K562 (cell line): Measurements from ENCODE around the gene PPOX. TPM values are rescaled to one million over a fixed set of nuclear protein-coding genes. Genes with fewer than 3 reads are reported as not detected.

Source experiments
- ARID1B ChIP-seq: fragments of 450-650 bp; IDR thresholded peaks from 2 replicates; pipeline ENCODE4 v1.6.1; 2016; ENCODE audit warnings: antibody characterized with exemption, mild to moderate bottlenecking, inconsistent platforms
- IFI16 ChIP-seq: fragments of 250-450 bp; sonication (Bioruptor Pico); IDR thresholded peaks from 2 replicates; pipeline ENCODE4 v2.1.2; 2022; ENCODE audit warnings: mild to moderate bottlenecking, inconsistent platforms
- LCOR ChIP-seq: sonication (generic); formaldehyde crosslinking; IDR thresholded peaks from 2 replicates; pipeline ENCODE4 v1.8.0; 2022; ENCODE audit warnings: mild to moderate bottlenecking, missing genetic modification reagents
- MLLT1 ChIP-seq, 2 experiments: fragments of 450-650 bp; IDR thresholded peaks; 2 replicates each; pipeline ENCODE4 v1.6.1; 2016
- NR2C2 ChIP-seq, 2 experiments: fragments of 200-800 bp in 1 of 2; sonication (Bioruptor generic) in 1 of 2; sonication (generic) in 1 of 2; formaldehyde crosslinking in 1 of 2; IDR thresholded peaks; 2 replicates each; pipeline versions ENCODE4 v1.6.1 to v1.8.0; 2016 to 2022; ENCODE audit warnings: mild to moderate bottlenecking in 1 of 2, missing compliant biosample characterization in 1 of 2, missing genetic modification characterization in 1 of 2, missing genetic modification reagents in 1 of 2
- SMARCC2 ChIP-seq: fragments of 450-650 bp; IDR thresholded peaks from 2 replicates; pipeline ENCODE4 v1.6.1; 2017; ENCODE audit warnings: antibody characterized with exemption, moderate library complexity, mild to moderate bottlenecking, low read depth
- SUPT5H ChIP-seq: fragments of 450-650 bp; IDR thresholded peaks from 2 replicates; pipeline ENCODE4 v1.6.1; 2016
- TBP ChIP-seq: optimal IDR thresholded peaks from 2 replicates; pipeline ENCODE3; 2011; ENCODE audit warnings: low read depth, low read length, improper control_type of control experiment
- THRB ChIP-seq: fragments of 450-650 bp; formaldehyde crosslinking; conservative IDR thresholded peaks from 2 replicates; pipeline ENCODE4 v1.4.0; 2022; ENCODE audit warnings: mild to moderate bottlenecking, missing genetic modification characterization
- ZNF174 ChIP-seq: fragments of 250-450 bp; sonication (Bioruptor Pico); IDR thresholded peaks from 2 replicates; pipeline ENCODE4 v1.4.0; 2020; ENCODE audit warnings: mild to moderate bottlenecking
- polyA plus RNA-seq, 8 experiments: library from polyadenylated mRNA; depleted of rRNA in 4 of 8; stranded (reverse) in 5 of 8; unstranded in 3 of 8; fragments of >200 nt; fragmentation: Nextera tagmentation in 2 of 8; fragmentation: Illumina TruSeq in 1 of 8; extraction: Ambion mirVana in 2 of 8; extraction: Trizol in 1 of 8; gene quantifications; 2 replicates each; pipeline versions ENCODE4 v1.2.1 to v1.2.3, GENCODE V29; 2011 to 2014; ENCODE audit warnings: inconsistent platforms in 1 of 8, missing spikeins in 1 of 8
- total RNA-seq, 7 experiments: library from RNA; depleted of rRNA in 6 of 7; stranded (reverse); fragments of >200 nt in 6 of 7; fragmentation: Illumina TruSeq in 2 of 7; extraction: Trizol in 2 of 7; gene quantifications; 2 replicates each; pipeline versions ENCODE4 v1.2.1 to v1.2.3, GENCODE V29; 2011 to 2021; ENCODE audit warnings: low replicate concordance in 1 of 7
- TF ChIP-seq, protein P1 (sequence below): fragments of 450-650 bp; IDR thresholded peaks from 2 replicates; pipeline ENCODE4 v1.6.1; 2016; ENCODE audit warnings: low read depth

Gene PPOX
- total and polyA plus RNA-seq, 9 of the 15 experiments (the other 6 are each of a cell fraction or from before 2014, with no cell fraction given), result 17.0 to 57.1 (median 38.9) TPM

DNA sequence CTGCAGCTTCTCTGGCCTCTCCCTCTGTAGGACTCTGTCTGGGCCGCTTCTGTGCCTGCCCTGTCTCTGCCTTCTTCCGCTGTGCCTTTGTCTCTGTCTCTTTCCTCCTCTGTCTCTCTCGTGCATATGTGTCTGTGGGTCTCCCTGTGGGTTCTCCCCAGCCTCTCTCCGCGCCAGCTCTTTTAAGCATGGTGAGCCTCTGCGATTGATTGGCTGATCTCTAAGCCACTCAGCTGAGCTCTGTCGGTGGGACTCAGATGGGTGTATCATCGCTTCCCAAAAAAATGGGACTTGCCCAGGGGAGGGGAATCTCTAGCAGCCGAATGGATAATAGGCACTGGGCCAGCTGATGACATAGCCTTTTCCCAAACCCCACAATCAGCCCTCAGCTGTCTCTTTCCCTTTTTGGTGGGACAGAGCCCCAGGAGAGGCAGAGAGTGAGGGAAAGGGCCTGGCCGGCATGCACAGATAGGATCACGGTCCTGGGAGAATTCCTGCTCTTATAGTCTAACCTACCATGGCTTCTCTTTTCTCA, 32.7 kb downstream of the PPOX start, which contains the start of gene ADAMTS4 (continued):
- TF ChIP-seq MLLT1 (IDR thresholded peaks at IDR 0.05) (no peak), NR2C2 (CRISPR knock-in tag; IDR thresholded peaks at IDR 0.05) (no peak), NR2C2 (tag; IDR thresholded peaks at IDR 0.05) (no peak), ZNF174 (no peak), LCOR (CRISPR knock-in tag) (no peak), ARID1B (no peak), SMARCC2 (no peak), IFI16 (CRISPR knock-in tag) (no peak), THRB (CRISPR knock-in tag) (no peak), TBP (peak; percentile 58), SUPT5H (peak; percentile 56)
- TF ChIP-seq, protein P1, sequence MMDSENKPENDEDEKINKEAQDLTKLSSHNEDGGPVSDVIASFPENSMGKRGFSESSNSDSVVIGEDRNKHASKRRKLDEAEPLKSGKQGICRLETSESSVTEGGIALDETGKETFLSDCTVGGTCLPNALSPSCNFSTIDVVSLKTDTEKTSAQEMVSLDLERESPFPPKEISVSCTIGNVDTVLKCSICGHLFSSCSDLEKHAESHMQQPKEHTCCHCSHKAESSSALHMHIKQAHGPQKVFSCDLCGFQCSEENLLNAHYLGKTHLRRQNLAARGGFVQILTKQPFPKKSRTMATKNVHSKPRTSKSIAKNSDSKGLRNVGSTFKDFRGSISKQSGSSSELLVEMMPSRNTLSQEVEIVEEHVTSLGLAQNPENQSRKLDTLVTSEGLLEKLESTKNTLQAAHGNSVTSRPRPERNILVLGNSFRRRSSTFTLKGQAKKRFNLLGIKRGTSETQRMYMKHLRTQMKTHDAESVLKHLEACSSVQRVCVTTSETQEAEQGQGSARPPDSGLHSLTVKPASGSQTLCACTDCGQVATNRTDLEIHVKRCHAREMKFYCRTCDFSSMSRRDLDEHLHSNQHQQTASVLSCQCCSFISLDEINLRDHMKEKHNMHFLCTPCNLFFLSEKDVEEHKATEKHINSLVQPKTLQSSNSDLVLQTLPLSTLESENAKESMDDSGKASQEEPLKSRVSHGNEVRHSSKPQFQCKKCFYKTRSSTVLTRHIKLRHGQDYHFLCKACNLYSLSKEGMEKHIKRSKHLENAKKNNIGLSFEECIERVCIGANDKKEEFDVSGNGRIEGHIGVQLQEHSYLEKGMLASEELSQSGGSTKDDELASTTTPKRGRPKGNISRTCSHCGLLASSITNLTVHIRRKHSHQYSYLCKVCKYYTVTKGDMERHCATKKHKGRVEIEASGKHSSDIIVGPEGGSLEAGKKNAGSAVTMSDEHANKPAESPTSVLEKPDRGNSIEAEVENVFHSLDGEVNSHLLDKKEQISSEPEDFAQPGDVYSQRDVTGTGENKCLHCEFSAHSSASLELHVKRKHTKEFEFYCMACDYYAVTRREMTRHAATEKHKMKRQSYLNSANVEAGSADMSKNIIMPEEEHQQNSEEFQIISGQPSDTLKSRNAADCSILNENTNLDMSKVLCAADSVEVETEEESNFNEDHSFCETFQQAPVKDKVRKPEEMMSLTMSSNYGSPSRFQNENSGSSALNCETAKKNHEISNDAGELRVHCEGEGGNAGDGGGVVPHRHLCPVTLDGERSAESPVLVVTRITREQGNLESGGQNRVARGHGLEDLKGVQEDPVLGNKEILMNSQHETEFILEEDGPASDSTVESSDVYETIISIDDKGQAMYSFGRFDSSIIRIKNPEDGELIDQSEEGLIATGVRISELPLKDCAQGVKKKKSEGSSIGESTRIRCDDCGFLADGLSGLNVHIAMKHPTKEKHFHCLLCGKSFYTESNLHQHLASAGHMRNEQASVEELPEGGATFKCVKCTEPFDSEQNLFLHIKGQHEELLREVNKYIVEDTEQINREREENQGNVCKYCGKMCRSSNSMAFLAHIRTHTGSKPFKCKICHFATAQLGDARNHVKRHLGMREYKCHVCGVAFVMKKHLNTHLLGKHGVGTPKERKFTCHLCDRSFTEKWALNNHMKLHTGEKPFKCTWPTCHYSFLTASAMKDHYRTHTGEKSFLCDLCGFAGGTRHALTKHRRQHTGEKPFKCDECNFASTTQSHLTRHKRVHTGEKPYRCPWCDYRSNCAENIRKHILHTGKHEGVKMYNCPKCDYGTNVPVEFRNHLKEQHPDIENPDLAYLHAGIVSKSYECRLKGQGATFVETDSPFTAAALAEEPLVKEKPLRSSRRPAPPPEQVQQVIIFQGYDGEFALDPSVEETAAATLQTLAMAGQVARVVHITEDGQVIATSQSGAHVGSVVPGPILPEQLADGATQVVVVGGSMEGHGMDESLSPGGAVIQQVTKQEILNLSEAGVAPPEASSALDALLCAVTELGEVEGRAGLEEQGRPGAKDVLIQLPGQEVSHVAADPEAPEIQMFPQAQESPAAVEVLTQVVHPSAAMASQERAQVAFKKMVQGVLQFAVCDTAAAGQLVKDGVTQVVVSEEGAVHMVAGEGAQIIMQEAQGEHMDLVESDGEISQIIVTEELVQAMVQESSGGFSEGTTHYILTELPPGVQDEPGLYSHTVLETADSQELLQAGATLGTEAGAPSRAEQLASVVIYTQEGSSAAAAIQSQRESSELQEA, result no peak
